ENCODE results near the gene DOCK11. TPM values are rescaled to one million over a fixed set of nuclear protein-coding genes. Genes with fewer than 3 reads are reported as not detected.
A peak's percentile ranks its signal among the peaks of the same experiment; 100 is the strongest.
"Not testable (repeated sequence)": the region's sequence is repeated elsewhere in the genome, so short reads cannot be mapped to it uniquely, and the experiment has no call there.

DOCK11 gene
- total RNA-seq, 1 donor from 2014 or later, result 76.2 TPM

DNA sequence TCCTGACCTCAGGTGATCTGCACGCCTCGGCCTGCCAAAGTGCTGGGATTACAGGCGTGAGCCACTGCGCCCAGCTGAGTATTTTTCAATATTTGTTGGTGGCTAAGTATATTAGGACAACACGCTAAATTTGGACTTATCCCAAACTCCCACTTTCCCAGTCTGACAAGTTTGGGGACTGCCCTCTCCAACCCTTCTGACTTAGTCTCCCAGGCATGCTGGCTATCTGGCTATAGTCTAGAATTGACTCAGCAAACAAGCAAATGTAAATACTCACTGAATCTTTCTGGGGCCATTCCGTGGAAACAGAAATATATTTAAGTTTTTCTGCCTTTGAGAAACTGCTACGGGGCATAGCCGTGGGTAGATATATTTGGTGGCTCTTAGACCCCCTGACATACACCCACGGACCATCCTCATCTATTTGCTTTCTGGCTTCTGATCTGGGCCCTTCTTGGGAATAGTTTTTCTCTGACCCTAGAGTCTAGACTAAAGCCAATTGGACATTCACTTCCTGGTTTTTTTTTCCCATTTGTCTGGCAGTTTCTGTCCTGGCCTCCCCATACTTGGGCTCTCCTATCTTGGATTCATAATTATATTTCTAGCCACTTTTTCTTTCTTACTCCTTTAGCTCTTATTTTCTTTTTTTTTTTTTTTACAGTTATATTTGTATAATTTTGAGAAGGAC, 11.3 kb upstream of the DOCK11 start:
- Histone ChIP-seq H3K27ac (no peak overlapping the region), H3K4me1 (no peaks in the 10 kb centered on the region), H3K9me3 (no peaks in the 10 kb centered on the region), H3K27me3 (ENCODE audit: low read depth) (no peaks in the 10 kb centered on the region), H3K36me3 (no peaks in the 10 kb centered on the region), H3K4me3 (no peak overlapping the region)
- no peak for DNase-seq
- intact Hi-C loops (cut with DNase I), result no loop called here
- peak; percentile 57 to 95 for ATAC-seq
- TF ChIP-seq, protein P1, sequence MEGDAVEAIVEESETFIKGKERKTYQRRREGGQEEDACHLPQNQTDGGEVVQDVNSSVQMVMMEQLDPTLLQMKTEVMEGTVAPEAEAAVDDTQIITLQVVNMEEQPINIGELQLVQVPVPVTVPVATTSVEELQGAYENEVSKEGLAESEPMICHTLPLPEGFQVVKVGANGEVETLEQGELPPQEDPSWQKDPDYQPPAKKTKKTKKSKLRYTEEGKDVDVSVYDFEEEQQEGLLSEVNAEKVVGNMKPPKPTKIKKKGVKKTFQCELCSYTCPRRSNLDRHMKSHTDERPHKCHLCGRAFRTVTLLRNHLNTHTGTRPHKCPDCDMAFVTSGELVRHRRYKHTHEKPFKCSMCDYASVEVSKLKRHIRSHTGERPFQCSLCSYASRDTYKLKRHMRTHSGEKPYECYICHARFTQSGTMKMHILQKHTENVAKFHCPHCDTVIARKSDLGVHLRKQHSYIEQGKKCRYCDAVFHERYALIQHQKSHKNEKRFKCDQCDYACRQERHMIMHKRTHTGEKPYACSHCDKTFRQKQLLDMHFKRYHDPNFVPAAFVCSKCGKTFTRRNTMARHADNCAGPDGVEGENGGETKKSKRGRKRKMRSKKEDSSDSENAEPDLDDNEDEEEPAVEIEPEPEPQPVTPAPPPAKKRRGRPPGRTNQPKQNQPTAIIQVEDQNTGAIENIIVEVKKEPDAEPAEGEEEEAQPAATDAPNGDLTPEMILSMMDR (IDR thresholded peaks at IDR 0.05), result no peak

DNA sequence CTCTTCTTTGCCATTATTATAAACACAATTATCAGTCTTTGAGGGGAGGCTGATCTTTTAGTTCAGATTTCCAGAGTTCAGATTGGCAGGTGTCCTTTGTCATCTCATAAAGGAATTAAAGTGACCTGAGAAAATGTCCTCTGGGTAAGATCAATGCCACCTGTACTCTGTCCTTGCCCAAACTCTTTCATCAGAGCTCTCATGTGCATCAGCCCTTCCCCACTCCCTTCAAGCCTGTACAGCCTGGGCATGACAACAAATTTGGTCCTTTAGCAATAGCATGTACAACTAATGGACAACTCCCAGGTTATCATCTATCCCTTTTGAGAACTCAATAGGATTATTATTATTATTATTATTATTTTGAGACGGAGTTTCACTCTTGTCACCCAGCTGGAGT, 8.9 kb upstream of the DOCK11 start:
- H3K36me3 ChIP-seq; H3K9me3 ChIP-seq; DNase-seq; H3K4me1 ChIP-seq; H3K27ac ChIP-seq; ATAC-seq; H3K27me3 ChIP-seq (ENCODE audit: low read depth); intact Hi-C loops (cut with DNase I); H3K4me3 ChIP-seq: not testable (repeated sequence)

- ATAC-seq, result no peak
- no peaks in the 10 kb centered on the region for H3K36me3 ChIP-seq
- intact Hi-C loops (cut with DNase I), result no loop called here
- H3K4me1 ChIP-seq, result no peaks in the 10 kb centered on the region
- H3K4me3 ChIP-seq, result no peak overlapping the region
- TF ChIP-seq, protein P1 (IDR thresholded peaks at IDR 0.05), result no peak
- no peaks in the 10 kb centered on the region for H3K27me3 ChIP-seq (ENCODE audit: low read depth)
- H3K27ac ChIP-seq, result no peak overlapping the region
- no peak for DNase-seq
- H3K9me3 ChIP-seq, result no peaks in the 10 kb centered on the region
Measured at GRCh38 chrX:118493016-118493415, 2.6 kb upstream of the DOCK11 start.

DNA sequence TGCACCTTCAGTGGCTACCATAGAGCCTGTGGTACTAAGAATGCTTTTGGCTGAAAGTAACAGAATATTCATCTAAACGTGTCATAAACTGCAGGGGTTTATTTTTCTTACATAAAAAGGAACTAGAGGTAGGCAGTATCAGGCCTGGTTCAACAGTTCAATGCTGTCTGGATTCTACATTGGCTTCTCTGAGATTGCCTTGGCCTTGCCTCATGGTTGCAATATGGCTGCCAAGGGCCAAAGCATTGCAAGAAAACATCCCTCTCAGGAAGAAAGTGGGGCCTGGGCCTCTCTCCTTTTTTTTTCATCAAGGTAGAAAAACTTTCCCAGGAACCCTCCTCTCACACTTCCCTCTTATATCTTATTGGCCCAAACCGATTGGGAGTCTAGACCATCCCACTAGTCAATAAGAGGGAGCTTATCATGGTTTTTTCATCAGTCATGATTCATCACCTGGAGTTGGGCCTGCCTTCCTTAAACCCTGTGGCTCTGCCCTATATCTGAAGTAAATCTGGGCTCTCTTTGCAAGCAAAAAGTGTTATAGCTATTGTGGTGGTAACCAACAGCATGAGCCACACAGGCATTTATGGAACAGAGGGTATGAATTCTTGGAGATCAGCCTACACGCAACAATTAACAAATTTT, 1.8 kb upstream of the DOCK11 start:
- H3K27ac ChIP-seq, result no peak overlapping the region
- no peaks in the 10 kb centered on the region for H3K9me3 ChIP-seq
- ATAC-seq, result no peak
- TF ChIP-seq, protein P1 (IDR thresholded peaks at IDR 0.05), result no peak
- DNase-seq, result no peak
- H3K27me3 ChIP-seq (ENCODE audit: low read depth), result no peaks in the 10 kb centered on the region
- H3K36me3 ChIP-seq, result no peaks in the 10 kb centered on the region
- intact Hi-C loops (cut with DNase I), result no loop called here
- no peak overlapping the region for H3K4me3 ChIP-seq
- no peaks in the 10 kb centered on the region for H3K4me1 ChIP-seq

GRCh38 chrX:118495958-118496762, 545 bp downstream of the DOCK11 start:
- Histone ChIP-seq H3K4me3 (peak overlapping the region; percentile 70), H3K36me3 (no peaks in the 10 kb centered on the region), H3K9me3 (no peaks in the 10 kb centered on the region), H3K27me3 (ENCODE audit: low read depth) (no peaks in the 10 kb centered on the region), H3K4me1 (no peaks in the 10 kb centered on the region), H3K27ac (peak overlapping the region; percentile 85)
- intact Hi-C loops (cut with DNase I), result no loop called here
- DNase-seq (peak; percentile 81), ATAC-seq (peak; percentile 67 to 84)
- TF ChIP-seq, protein P1 (IDR thresholded peaks at IDR 0.05), result no peak

DNA sequence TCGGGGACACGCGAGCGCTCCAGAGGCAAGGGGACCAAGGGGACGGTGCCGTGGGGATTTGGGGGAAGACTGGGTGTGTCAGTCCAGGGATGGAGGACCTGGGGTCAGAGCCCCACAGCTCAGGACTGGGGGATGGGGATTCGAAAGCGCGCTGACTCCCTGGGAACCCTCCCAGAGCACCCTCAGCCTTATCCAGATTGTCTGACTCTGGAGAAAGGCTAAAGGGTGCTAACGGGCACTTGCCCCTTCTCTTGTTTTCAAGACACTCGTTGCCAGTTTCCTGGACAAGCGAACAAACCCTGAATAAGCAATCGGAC, 1.1 kb downstream of the DOCK11 start:
- no peaks in the 10 kb centered on the region for H3K4me1 ChIP-seq
- intact Hi-C loops (cut with DNase I), result no loop called here
- H3K4me3 ChIP-seq, result peak overlapping the region; percentile 70
- no peaks in the 10 kb centered on the region for H3K27me3 ChIP-seq (ENCODE audit: low read depth)
- H3K36me3 ChIP-seq, result no peaks in the 10 kb centered on the region
- ATAC-seq, result peak; percentile 11 to 12
- H3K27ac ChIP-seq, result peak overlapping the region; percentile 85
- TF ChIP-seq, protein P1 (IDR thresholded peaks at IDR 0.05), result no peak
- no peaks in the 10 kb centered on the region for H3K9me3 ChIP-seq
- no peak for DNase-seq
